Naive B cell (primary cell): Measurements from ENCODE around the gene PLCB2. TPM values are rescaled to one million over a fixed set of nuclear protein-coding genes. Genes with fewer than 3 reads are reported as not detected.

Experiments used
- ATAC-seq, 2 donors: fragments of 150-1000 bp; cut with Tn5 transposase; 2 replicates each; pipeline ENCODE4 v1.10.0; 2021; ENCODE audit warnings: low read depth in 2 of 2, mild to moderate bottlenecking in 2 of 2, moderate library complexity in 2 of 2
- DNase-seq: peaks from one replicate; pipeline ENCODE4 v3.0.0; 2022
- H3K27ac Mint-ChIP-seq, 6 donors: one replicate each; pipeline ENCODE4 v1.8.0; 2020 to 2022; ENCODE audit warnings: mild to moderate bottlenecking in 6 of 6, mixed read lengths in 6 of 6, moderate library complexity in 5 of 6, inconsistent platforms in 2 of 6
- H3K27me3 Mint-ChIP-seq, 3 donors: one replicate each; pipeline ENCODE4 v1.8.0; 2021 to 2022; ENCODE audit warnings: mixed read lengths in 3 of 3, mild to moderate bottlenecking in 1 of 3
- H3K36me3 Mint-ChIP-seq, 2 donors: one replicate each; pipeline ENCODE4 v1.8.0; 2020 to 2022; ENCODE audit warnings: mixed read lengths in 2 of 2, inconsistent platforms in 1 of 2, mild to moderate bottlenecking in 1 of 2
- H3K4me1 Mint-ChIP-seq, 3 donors: one replicate each; pipeline ENCODE4 v1.8.0; 2020 to 2022; ENCODE audit warnings: mixed read lengths in 3 of 3, inconsistent platforms in 1 of 3, mild to moderate bottlenecking in 1 of 3, moderate library complexity in 1 of 3
- H3K4me3 Mint-ChIP-seq, 8 donors: one replicate each; pipeline ENCODE4 v1.8.0; 2020 to 2022; ENCODE audit warnings: mild to moderate bottlenecking in 8 of 8, mixed read lengths in 8 of 8, moderate library complexity in 8 of 8, inconsistent platforms in 2 of 8
- H3K9me3 Mint-ChIP-seq, 7 donors: one replicate each; pipeline ENCODE4 v1.8.0; 2020 to 2022; ENCODE audit warnings: mixed read lengths in 7 of 7, mild to moderate bottlenecking in 5 of 7, inconsistent platforms in 2 of 7, moderate library complexity in 1 of 7
- polyA plus RNA-seq, 6 donors: library from polyadenylated mRNA; unstranded; fragments of 300-500 nt; fragmentation: Illumina TruSeq; gene quantifications; one replicate each; pipeline ENCODE4 v1.2.3, GENCODE V29; 2021; ENCODE audit warnings: low read depth in 6 of 6

Gene PLCB2
- polyA plus RNA-seq, 6 donors from 2014 or later: 11.4 to 22.6 (median 15.9) TPM

DNA sequence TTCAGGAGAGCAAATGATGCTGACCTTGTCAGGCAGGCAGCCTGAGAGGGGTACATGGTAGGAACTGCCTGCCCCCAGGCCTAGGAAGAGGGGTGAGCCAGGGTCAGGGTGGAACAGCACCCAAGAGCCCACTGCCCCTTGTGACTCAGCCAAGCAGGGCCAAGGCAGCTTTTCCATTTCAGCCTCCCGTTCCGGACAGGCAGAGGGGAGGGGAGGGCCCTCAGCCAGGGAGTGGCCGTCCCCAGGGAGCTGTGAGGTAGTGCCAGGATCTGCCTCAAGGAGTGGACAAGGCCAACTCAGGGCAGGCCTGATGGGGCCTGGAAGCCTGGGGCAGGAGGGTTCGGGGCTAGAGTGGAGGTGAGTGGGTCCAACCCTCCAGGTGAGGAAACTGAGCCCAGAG lies 19.8 kb downstream of the PLCB2 start:
- DNase-seq: no peak
- Mint-ChIP-seq H3K4me3 (peak overlapping the region in 1 of 8 donors; percentile 9), H3K4me1 (peaks cover 0 to 4% (median 0%) of the 10 kb centered on the region in 3 donors), H3K36me3 (no peaks in the 10 kb centered on the region), H3K27ac (peak overlapping the region in 4 of 6 donors; percentile 60 to 81 (median 68)), H3K27me3 (no peaks in the 10 kb centered on the region), H3K9me3 (no peaks in the 10 kb centered on the region)
- ATAC-seq: no peak

DNA sequence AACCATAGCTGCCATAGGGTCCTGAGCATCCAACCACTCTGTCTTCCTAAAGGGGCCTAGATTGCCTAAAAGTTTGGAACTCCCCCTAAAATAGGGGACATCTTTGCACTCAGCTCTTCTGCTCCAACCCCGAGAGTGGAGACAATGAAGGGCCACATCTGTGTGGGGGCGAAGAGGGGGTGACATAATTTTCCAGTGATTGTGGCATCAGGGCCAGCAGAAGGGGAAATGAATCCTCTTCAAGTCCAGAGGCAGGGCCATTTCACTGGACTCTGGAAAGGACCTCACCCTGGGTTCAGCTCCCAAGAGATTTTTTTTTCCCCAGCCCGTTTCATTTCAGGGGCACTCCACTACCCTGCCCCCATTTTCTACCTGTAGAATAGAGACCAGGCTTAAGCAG lies 20.2 kb downstream of the PLCB2 start:
- ATAC-seq (no peak), DNase-seq (no peak)
- peaks cover 0 to 4% (median 0%) of the 10 kb centered on the region in 3 donors for H3K4me1 Mint-ChIP-seq
- peak overlapping the region in 2 of 6 donors; percentile 73 to 81 for H3K27ac Mint-ChIP-seq
- no peak overlapping the region for H3K4me3 Mint-ChIP-seq
- H3K36me3 Mint-ChIP-seq: no peaks in the 10 kb centered on the region
- H3K27me3 Mint-ChIP-seq: no peaks in the 10 kb centered on the region
- no peaks in the 10 kb centered on the region for H3K9me3 Mint-ChIP-seq

DNA sequence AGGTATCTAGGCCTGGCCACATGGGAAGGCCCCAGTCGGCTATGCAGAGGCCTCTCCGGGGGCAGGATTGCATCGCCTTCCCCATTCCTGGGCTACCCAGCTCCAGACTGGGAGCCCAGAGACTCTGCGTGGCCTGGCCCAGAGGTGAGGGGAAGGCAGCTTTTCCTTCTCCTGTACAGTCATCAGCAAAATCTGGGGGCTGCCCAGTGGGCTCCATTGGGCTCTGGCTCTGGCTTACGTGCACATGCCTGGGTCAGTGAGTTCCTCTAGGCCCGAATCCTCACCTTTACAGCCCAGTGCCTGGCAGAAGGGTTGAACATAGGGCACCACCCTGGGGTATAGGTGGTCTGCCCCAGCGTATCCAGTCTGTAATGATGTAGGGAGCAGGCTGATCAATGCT lies 20.9 kb downstream of the PLCB2 start:
- peaks cover 0 to 4% (median 0%) of the 10 kb centered on the region in 3 donors for H3K4me1 Mint-ChIP-seq
- no peaks in the 10 kb centered on the region for H3K36me3 Mint-ChIP-seq
- no peak overlapping the region for H3K4me3 Mint-ChIP-seq
- H3K27ac Mint-ChIP-seq: no peak overlapping the region
- ATAC-seq (no peak), DNase-seq (no peak)
- H3K27me3 Mint-ChIP-seq: no peaks in the 10 kb centered on the region
- no peaks in the 10 kb centered on the region for H3K9me3 Mint-ChIP-seq

DNA sequence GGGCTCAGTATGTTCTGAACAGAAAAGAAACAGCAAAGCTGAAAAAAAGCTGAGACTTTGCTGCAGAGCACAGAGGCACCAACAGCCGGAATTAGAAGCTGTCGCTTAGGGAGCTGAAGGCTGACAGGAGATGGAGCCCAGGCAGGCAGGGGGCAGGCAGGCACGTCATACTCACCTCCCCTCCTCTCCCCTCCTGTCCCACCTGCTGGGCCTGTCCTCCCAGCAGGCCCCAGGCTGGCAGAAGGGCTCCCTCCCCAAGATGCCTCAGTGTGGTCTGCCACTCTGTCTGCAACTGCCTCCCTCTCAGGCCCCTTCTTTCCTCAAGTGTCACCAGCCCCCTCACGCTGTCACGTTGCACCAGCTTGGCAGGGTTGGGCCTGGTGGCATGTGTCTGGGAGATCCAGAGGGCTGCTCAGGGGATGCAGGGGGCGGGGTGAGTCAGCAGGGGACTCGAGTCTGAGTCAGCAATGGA lies 21.6 kb downstream of the PLCB2 start:
- DNase-seq: no peak
- Mint-ChIP-seq H3K36me3 (no peaks in the 10 kb centered on the region), H3K4me1 (peaks cover under 1 to 4% (median 3%) of the 10 kb centered on the region in 3 donors), H3K4me3 (no peak overlapping the region), H3K27me3 (peaks cover 0 to 3% (median 3%) of the 10 kb centered on the region in 3 donors), H3K27ac (no peak overlapping the region), H3K9me3 (no peaks in the 10 kb centered on the region)
- ATAC-seq: no peak

DNA sequence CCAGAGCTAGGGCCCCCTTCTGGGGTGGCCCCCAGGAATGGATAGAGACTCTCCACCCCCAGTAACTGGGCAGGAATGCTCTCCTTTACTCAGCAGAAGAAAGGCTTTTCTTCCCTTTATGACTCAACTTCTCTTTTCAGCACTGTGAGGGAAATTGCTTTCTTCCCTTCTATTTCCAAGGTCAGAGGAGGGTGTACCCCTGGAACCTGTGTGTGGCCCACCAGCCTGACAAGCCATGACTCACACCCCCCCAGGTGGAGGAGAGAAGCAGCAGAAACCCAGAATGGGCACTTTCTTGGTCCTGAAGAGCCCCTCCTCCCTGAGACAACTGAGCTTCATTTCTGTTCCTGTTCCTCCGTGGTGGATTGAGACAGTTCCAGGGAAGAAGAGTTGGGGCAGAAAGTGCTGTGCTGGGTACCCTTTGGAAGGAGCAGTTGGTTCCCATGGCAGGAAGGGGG lies 22.2 kb downstream of the PLCB2 start:
- Mint-ChIP-seq H3K27ac (no peak overlapping the region), H3K4me3 (peak overlapping the region in 1 of 8 donors; percentile 56), H3K27me3 (peaks cover under 1 to 8% (median 8%) of the 10 kb centered on the region in 3 donors), H3K4me1 (peaks cover 3 to 6% (median 4%) of the 10 kb centered on the region in 3 donors), H3K36me3 (no peaks in the 10 kb centered on the region), H3K9me3 (no peaks in the 10 kb centered on the region)
- no peak for DNase-seq
- no peak for ATAC-seq

DNA sequence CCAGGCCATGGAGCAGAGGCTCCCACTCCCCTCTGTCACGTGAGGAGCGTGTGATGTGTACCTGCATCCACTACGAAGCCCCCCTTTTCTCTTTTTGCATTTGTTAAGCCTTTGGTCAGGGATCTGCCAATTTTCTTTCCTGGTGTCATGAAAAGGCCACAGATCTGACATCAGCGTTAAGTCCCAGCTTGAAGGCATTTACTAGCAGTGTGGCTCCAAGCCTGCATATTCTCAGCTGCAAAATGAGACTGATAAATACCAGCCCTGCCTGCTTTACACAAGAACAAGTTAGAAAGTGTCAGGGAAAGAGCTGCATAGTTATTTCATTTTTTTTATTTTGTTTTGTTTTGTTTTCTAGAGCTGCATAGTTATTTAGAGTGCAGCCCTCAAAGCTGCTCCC lies 22.6 kb downstream of the PLCB2 start:
- H3K4me3 Mint-ChIP-seq: peak overlapping the region in 2 of 8 donors; percentile 4 to 62
- no peaks in the 10 kb centered on the region for H3K9me3 Mint-ChIP-seq
- no peak for ATAC-seq
- DNase-seq: no peak
- peaks cover 3 to 6% (median 4%) of the 10 kb centered on the region in 3 donors for H3K4me1 Mint-ChIP-seq
- no peaks in the 10 kb centered on the region for H3K36me3 Mint-ChIP-seq
- peaks cover 5 to 13% (median 13%) of the 10 kb centered on the region in 3 donors for H3K27me3 Mint-ChIP-seq
- H3K27ac Mint-ChIP-seq: no peak overlapping the region

DNA sequence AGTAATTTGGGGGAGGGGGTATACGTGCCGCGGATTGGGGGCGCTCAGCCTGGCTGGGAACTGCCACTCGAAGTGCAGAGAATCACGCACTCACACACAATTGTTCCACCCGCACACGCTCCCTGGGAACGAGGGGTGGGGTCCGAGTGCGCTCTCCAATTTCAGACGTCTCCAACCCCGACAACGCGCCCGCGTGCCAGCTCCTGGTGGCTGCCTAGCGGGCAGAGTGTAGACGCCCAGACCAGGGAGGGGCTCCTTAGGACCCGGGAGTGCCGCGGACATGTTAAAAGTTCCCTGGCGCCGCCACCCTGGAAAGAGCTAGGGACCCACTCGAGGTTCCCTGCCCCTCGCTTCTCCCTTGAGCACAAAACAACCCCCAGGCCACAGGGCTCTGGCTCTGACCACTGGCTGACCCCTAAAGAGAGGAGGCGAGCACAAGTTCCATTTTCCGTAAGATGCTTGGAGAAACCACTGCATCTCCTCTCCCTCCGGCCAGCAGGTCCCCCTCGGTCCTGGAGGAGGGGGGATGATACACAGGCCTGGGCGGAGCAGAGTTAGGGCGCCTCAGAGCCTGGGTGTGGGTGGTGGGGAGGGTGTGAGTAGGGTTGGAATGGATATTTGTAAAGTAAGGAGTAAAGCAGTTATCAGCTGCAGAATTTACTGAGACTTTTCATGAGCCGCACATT lies 24.0 kb downstream of the PLCB2 start:
- no peak for ATAC-seq
- H3K9me3 Mint-ChIP-seq: no peaks in the 10 kb centered on the region
- peak overlapping the region in 2 of 6 donors; percentile 14 to 59 for H3K27ac Mint-ChIP-seq
- H3K27me3 Mint-ChIP-seq: peaks cover 7 to 23% (median 19%) of the 10 kb centered on the region in 3 donors
- no peak for DNase-seq
- H3K36me3 Mint-ChIP-seq: no peaks in the 10 kb centered on the region
- peak overlapping the region; percentile 42 to 82 (median 67) for H3K4me3 Mint-ChIP-seq
- H3K4me1 Mint-ChIP-seq: peaks cover 6 to 11% (median 7%) of the 10 kb centered on the region in 3 donors

DNA sequence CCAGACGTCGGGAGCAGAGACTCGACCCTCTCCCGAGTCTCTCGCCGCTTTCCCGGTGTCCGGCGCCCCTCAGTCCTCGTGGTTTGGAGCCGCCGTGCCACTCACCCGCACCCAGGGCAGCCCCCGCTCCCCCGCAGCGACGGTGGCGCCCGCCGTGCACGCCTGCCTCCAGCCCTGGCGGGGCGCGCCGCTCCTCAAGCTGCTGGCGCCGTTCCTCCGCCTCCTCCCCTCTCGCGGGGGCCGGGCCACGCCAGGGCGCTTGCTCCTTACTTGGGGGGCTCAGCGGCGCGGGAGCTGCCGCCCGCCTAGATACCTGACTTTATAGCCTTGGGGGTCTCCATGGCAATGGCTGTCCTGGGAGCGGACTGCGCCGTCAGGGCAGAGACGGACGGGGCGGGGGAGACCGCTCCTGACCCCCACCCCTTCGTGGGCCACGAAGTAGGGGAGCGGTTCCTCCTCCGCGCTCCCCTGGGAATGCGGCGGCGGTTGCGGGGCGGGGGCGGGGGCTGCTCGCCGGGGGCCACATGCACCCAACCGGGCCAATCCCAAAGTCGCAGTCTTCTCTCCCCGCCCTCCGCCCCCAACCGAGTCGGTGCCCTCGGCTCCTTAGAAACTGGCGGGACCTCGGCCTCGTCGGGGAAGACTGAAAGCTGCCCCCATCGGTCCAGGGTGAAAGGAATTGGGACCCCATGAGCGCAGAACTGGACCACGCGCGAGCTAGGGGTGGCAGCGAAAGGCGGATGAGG lies 24.7 kb downstream of the PLCB2 start, which contains the start of gene ANKRD63:
TSS of gene ANKRD63 (minus strand) at position 196 of the 746 bp plus-strand sequence. CDS start 478 bp downstream, outside the sequence.
- Mint-ChIP-seq H3K9me3 (no peaks in the 10 kb centered on the region), H3K4me3 (peak within 1 kb of the TSS; percentile 42 to 89 (median 80)), H3K27me3 (peaks cover 14 to 30% (median 27%) of the 10 kb centered on the region in 3 donors), H3K27ac (peak within 1 kb of the TSS in 3 of 6 donors; percentile 14 to 59 (median 19)), H3K4me1 (peaks cover 6 to 13% (median 11%) of the 10 kb centered on the region in 3 donors), H3K36me3 (no peaks in the 10 kb centered on the region)
- ATAC-seq: peak; percentile 71
- peak; percentile 45 for DNase-seq

DNA sequence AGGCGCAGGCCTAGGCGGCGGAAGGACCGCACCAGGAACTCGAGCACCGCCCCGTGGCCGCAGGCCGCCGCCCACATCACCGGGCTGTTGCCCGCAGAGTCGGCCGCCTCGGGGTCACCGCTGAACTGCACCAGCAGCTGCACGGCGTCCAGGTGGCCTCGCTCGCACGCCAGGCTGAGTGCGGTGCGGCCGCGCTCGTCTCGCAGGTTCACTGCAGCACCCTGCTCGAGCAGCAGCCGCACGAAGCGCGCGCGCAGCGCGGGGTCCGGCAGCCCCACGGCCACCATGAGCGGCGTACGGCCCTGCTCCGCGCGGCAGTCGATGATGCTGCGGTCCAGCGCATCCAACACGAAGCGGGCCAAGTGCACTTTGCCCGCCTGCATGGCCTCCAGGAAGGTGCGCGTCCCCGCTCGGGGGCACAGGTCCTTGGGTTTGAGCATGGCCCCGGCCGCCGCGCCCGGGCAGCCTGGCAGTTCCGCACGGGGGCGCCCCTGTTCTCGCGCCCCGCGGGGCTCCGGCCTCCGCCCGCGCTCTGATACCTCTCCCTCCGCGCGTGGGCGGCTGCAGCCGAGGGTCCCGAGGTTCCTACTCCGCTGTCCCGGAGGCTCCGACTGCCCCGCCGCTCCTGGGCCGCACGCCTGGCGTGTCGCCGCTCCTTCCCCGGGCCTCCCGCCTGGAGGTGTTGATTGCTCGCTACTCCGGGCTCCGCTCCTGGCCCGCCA lies 25.4 kb downstream of the PLCB2 start:
- Mint-ChIP-seq H3K27me3 (peaks cover 14 to 36% (median 34%) of the 10 kb centered on the region in 3 donors), H3K4me1 (peaks cover 13 to 19% (median 16%) of the 10 kb centered on the region in 3 donors), H3K27ac (no peak overlapping the region), H3K4me3 (peak overlapping the region; percentile 30 to 89 (median 80)), H3K9me3 (no peaks in the 10 kb centered on the region), H3K36me3 (no peaks in the 10 kb centered on the region)
- peak; percentile 75 for ATAC-seq
- DNase-seq: peak; percentile 50

DNA sequence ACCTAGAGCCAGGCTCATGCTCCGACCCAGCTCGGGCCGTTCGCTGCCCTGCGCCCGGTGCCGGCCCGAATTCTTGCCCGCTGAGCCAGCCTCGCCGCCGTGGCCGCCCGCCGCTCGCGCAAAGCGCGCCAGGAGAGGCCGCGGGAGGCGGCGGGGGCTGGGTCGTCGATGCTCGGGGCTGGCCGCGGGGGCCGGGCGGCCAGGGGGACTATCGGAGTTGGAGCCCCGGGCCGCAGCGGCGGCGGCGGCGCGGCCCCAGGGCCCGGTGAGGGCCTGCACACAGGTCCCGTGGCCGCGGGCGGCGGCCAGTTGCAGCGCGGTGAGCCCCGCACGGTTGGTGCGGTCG lies 26.0 kb downstream of the PLCB2 start:
- no peak overlapping the region for H3K4me3 Mint-ChIP-seq
- ATAC-seq: no peak
- no peak for DNase-seq
- H3K9me3 Mint-ChIP-seq: no peaks in the 10 kb centered on the region
- no peak overlapping the region for H3K27ac Mint-ChIP-seq
- no peaks in the 10 kb centered on the region for H3K36me3 Mint-ChIP-seq
- H3K27me3 Mint-ChIP-seq: peaks cover 14 to 41% (median 39%) of the 10 kb centered on the region in 3 donors
- H3K4me1 Mint-ChIP-seq: peaks cover 19 to 21% (median 20%) of the 10 kb centered on the region in 3 donors

DNA sequence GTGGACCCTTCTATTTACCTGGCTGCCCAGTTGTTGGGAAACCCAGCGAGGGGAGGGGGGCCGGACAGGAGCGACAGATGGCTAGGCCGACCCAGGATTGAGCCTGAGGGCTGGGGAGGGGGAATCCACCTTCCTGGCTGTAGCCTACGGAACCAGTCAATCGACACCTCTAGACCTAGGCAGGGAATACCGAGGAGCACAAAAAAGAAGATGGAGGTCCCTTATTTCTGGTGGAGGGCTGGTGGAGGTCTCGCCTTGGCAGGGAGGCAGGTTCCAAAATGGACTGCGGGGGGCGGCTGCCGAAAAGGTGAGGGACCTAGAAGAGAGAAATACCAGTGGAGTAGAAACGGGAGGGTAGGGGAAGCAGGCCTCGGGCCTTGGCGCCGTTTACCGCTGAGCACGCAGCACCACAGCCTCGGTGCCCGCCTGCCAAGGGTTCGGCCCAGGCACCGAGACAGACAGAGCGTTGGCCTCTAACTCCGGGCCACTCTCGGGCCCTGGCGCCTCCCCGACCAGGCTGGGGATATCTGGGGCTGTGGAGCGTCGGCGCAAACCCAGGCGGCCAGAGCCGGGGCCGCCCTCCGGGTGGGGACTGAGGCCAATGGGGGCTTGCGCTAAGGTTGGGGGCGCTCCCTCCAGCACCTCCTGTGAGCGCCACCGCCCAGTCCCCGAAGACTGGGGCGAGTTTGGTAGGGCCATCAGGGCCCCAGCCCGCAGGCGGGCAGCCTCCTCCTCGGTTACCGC lies 26.5 kb downstream of the PLCB2 start:
- Mint-ChIP-seq H3K9me3 (no peaks in the 10 kb centered on the region), H3K4me3 (peak overlapping the region in 7 of 8 donors; percentile 47 to 78 (median 67)), H3K4me1 (peaks cover 19 to 24% (median 23%) of the 10 kb centered on the region in 3 donors), H3K27me3 (peaks cover 14 to 46% (median 44%) of the 10 kb centered on the region in 3 donors), H3K36me3 (no peaks in the 10 kb centered on the region), H3K27ac (no peak overlapping the region)
- DNase-seq (no peak), ATAC-seq (no peak)

DNA sequence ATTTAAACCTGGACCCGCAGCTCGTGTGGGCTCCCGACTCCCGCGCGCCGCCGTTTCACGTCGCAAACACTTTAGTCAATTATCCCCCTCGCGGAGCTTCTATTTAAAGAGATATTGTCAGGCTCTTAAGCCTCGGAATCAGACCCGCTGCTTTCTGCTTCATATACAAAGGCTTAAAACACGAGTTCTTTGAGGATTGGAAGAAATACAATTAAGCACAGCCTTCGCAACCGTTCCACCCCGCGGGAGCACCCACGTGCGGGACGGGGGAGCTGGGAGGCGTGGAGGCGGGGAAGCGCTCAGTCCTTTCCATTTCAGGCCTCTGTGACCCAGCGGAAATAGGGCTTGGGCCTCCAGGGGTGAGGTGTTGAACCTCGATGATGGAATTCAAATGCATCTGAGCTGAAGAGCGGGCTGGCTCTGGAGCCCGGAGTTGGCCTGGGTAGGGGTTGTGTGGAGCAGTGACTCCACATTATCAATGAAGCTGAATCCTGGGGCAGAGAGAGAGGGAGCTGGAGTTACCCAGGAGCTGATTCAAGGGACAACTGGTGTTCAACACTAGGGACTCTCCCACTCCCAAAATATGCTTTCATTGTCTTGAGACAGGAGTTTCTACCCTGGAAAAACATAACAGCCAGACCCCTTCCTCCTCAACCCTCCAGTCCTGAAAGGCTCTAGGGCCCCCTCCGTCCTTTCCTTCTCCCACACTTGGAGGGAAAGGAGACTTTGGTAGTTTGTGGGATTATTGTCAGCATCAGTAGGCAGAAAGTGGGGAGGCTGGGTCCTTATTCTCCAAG lies 27.3 kb downstream of the PLCB2 start:
- Mint-ChIP-seq H3K4me3 (peak overlapping the region in 6 of 8 donors; percentile 37 to 73 (median 66)), H3K27me3 (peaks cover 14 to 51% (median 45%) of the 10 kb centered on the region in 3 donors), H3K9me3 (no peaks in the 10 kb centered on the region), H3K4me1 (peaks cover 19 to 24% (median 23%) of the 10 kb centered on the region in 3 donors), H3K36me3 (no peaks in the 10 kb centered on the region), H3K27ac (peak overlapping the region in 1 of 6 donors; percentile 16)
- ATAC-seq (no peak), DNase-seq (no peak)
